Panc1 (cell line): Measurements from ENCODE around the gene ABLIM2. TPM values are rescaled to one million over a fixed set of nuclear protein-coding genes. Genes with fewer than 3 reads are reported as not detected.

ENCODE experiments used
- ATAC-seq: fragments of 200-7000 bp; cut with Tn5 transposase; 2 replicates; pipeline ENCODE4 v1.9.1; 2020; ENCODE audit warnings: mild to moderate bottlenecking, moderate library complexity
- BruUV-seq: library from RNA; stranded (reverse); fragments of 400-500 nt; replicated peaks from 2 replicates; lab custom pipeline; 2021; lab: Mats Ljungman, UMichigan
- CTCF ChIA-PET: fragments of 300-600 bp; sonication (Branson Sonifier 250); formaldehyde crosslinking; loops from one replicate; lab custom pipeline; 2022; ENCODE audit warnings: antibody characterized with exemption; lab: Charles Lee
- POLR2A ChIA-PET: fragments of 300-600 bp; sonication (Branson Sonifier 250); formaldehyde crosslinking; loops from one replicate; lab custom pipeline; 2022; ENCODE audit warnings: antibody characterized with exemption; lab: Charles Lee
- DNase-seq: peaks from one replicate; pipeline ENCODE4 v3.0.0-alpha.2; 2010; ENCODE audit warnings: low read depth, low spot score
- H3K27ac ChIP-seq: 2 replicates; pipeline ENCODE4 v1.5.1; 2011; ENCODE audit warnings: mild to moderate bottlenecking, low read length, inconsistent platforms
- H3K27me3 ChIP-seq: fragments of 200-500 bp; sonication (Bioruptor generic); 2 replicates; pipeline ENCODE4 v1.6.0; 2014; ENCODE audit warnings: low read length, inconsistent platforms; ENCODE audit not compliant: control insufficient read depth, insufficient read depth
- H3K36me3 ChIP-seq: fragments of 200-500 bp; sonication (Bioruptor generic); 2 replicates; pipeline ENCODE4 v1.5.1; 2014; ENCODE audit warnings: inconsistent platforms, mild to moderate bottlenecking, low read length, moderate library complexity; ENCODE audit not compliant: control insufficient read depth, insufficient read depth
- H3K4me1 ChIP-seq: 2 replicates; pipeline ENCODE4 v1.5.1; 2011; ENCODE audit warnings: inconsistent platforms, mild to moderate bottlenecking, low read length, moderate library complexity; ENCODE audit not compliant: control insufficient read depth, insufficient read depth
- H3K4me3 ChIP-seq, 2 experiments: 2 replicates each; pipeline ENCODE4 v1.5.1; 2011 to 2012; ENCODE audit warnings: low read depth in 2 of 2, low read length in 2 of 2, mild to moderate bottlenecking in 2 of 2, inconsistent platforms in 1 of 2, moderate library complexity in 1 of 2
- H3K9me3 ChIP-seq: fragments of 200-500 bp; sonication (Bioruptor generic); 2 replicates; pipeline ENCODE4 v1.5.1; 2014; ENCODE audit warnings: low read depth, mild to moderate bottlenecking, inconsistent platforms, low read length, moderate library complexity; ENCODE audit not compliant: control insufficient read depth, insufficient read depth
- CTCF ChIP-seq: fragments of 450-650 bp; IDR thresholded peaks from 2 replicates; pipeline ENCODE4 v1.5.1; 2017; ENCODE audit warnings: mild to moderate bottlenecking
- POLR2AphosphoS5 ChIP-seq: IDR thresholded peaks from 2 replicates; pipeline ENCODE4 v1.6.1; 2012; ENCODE audit warnings: mild to moderate bottlenecking, low read depth, low read length, moderate library complexity
- REST ChIP-seq, 2 experiments: IDR thresholded peaks; 2 replicates each; pipeline ENCODE4 v1.6.1; 2011 to 2012; ENCODE audit warnings: low read depth in 2 of 2, control low read depth in 1 of 2, low read length in 1 of 2, mild to moderate bottlenecking in 1 of 2, moderate library complexity in 1 of 2; ENCODE audit not compliant: insufficient read depth in 1 of 2
- SIN3A ChIP-seq: IDR thresholded peaks from 2 replicates; pipeline ENCODE4 v1.6.1; 2012; ENCODE audit warnings: low read depth, mild to moderate bottlenecking, low read length, moderate library complexity, borderline replicate concordance; ENCODE audit not compliant: insufficient read depth
- TCF7L2 ChIP-seq: IDR thresholded peaks from 2 replicates; pipeline ENCODE4 v1.6.1; 2011; ENCODE audit warnings: mild to moderate bottlenecking, low read depth, low read length, inconsistent platforms
- in situ Hi-C: cut with HindIII; loops from 2 replicates; pipeline ENCODE4 v1.10.0; 2016; ENCODE audit warnings: low sequenced_read_pairs, low pct_unique_long_range_greater_than_20kb
- intact Hi-C: fragments of 100-400 bp; cut with micrococcal nuclease; formaldehyde crosslinking; loops from one replicate; pipeline ENCODE4 v1.10.0; 2022; ENCODE audit not compliant: unreplicated experiment
- total RNA-seq: library from RNA; stranded (reverse); gene quantifications from one replicate; pipeline ENCODE4 v1.2.1, GENCODE V29; 2021; ENCODE audit not compliant: unreplicated experiment

Gene ABLIM2
- total RNA-seq, 1 experiment from 2014 or later: 0.64 TPM

GRCh38 chr4:8164687-8165086 lies 6.1 kb upstream of the ABLIM2 start:
- Histone ChIP-seq H3K36me3 (no peaks in the 10 kb centered on the region), H3K27ac (no peak overlapping the region), H3K9me3 (no peaks in the 10 kb centered on the region), H3K27me3 (no peaks in the 10 kb centered on the region), H3K4me1 (no peaks in the 10 kb centered on the region), H3K4me3 (no peak overlapping the region)
- intact Hi-C loops: no loop called here
- BruUV-seq: no TSS peak
- ATAC-seq (no peak), DNase-seq (no peak)
- ChIA-PET POLR2A (no interaction called here), CTCF (interaction anchor here (0.8 kb wide), 1 partner anchor 12 kb away, joined by 3 read pairs; no protein-coding TSS in a partner anchor)
- TF ChIP-seq POLR2AphosphoS5 (no peak), SIN3A (no peak), REST (IDR thresholded peaks at IDR 0.05; ENCODE audit: insufficient read depth in 1 of 2, low read depth in 2 of 2, low read length in 1 of 2) (no peak), TCF7L2 (no peak), CTCF (no peak)
- in situ Hi-C loops: no loop called here

- no peak overlapping the region for H3K27ac ChIP-seq
- intact Hi-C loops (no loop called here), in situ Hi-C loops (no loop called here)
- ChIA-PET POLR2A (no interaction called here), CTCF (no interaction called here)
- no peaks in the 10 kb centered on the region for H3K4me1 ChIP-seq
- no peaks in the 10 kb centered on the region for H3K9me3 ChIP-seq
- DNase-seq (no peak), ATAC-seq (no peak)
- no TSS peak for BruUV-seq
- H3K4me3 ChIP-seq: no peak overlapping the region
- TF ChIP-seq SIN3A: no peak
- TF ChIP-seq TCF7L2: no peak
- TF ChIP-seq POLR2AphosphoS5: no peak
- no peak for TF ChIP-seq CTCF
- TF ChIP-seq REST (IDR thresholded peaks at IDR 0.05; ENCODE audit: insufficient read depth in 1 of 2, low read depth in 2 of 2, low read length in 1 of 2): no peak
- H3K36me3 ChIP-seq: no peaks in the 10 kb centered on the region
- no peaks in the 10 kb centered on the region for H3K27me3 ChIP-seq
These were observed 5.6 kb upstream of the ABLIM2 start for GRCh38 chr4:8164194-8164565.
